Measurements from ENCODE around the gene PPP2R2B.

Gene PPP2R2B

GRCh38 chr5:146796144-146796543 is 82.4 kb downstream of the PPP2R2B start:
- TF ChIP-seq, protein P1, sequence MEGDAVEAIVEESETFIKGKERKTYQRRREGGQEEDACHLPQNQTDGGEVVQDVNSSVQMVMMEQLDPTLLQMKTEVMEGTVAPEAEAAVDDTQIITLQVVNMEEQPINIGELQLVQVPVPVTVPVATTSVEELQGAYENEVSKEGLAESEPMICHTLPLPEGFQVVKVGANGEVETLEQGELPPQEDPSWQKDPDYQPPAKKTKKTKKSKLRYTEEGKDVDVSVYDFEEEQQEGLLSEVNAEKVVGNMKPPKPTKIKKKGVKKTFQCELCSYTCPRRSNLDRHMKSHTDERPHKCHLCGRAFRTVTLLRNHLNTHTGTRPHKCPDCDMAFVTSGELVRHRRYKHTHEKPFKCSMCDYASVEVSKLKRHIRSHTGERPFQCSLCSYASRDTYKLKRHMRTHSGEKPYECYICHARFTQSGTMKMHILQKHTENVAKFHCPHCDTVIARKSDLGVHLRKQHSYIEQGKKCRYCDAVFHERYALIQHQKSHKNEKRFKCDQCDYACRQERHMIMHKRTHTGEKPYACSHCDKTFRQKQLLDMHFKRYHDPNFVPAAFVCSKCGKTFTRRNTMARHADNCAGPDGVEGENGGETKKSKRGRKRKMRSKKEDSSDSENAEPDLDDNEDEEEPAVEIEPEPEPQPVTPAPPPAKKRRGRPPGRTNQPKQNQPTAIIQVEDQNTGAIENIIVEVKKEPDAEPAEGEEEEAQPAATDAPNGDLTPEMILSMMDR (conservative IDR thresholded peaks at IDR 0.05): no peak
- H3K27ac ChIP-seq: no peak overlapping the region

DNA sequence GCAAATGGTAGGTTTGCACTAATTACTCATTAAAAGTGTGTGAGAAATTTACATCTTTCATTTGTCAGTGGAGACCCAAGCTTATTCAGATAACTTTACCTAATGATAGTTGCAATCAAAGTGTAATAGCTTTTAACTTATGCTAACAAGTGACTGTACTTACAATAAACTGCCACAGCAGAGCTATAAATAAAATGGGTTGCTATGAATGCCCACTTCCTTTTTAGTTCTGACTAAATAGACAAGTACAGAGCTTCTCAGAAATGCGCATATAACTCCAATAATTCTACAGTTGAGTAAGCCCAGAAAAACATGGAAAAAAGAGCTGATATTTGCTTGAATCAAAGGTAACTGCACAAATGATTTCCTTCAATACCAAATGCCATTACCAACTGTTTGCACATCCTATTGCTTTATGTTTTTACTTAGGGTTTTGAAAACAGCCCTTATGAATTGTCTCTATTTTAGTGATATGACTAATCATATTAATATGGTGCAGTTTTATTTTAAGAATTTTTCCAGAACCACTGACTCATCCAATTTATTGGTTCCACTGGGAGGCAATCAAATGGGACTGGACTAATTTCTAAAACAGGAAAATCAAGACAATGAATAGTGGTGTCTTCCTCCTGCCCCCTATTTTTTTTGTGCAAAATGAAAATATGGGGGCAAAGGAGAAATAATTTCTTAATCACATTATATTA is 84.1 kb downstream of the PPP2R2B start:
- TF ChIP-seq, protein P1 (conservative IDR thresholded peaks at IDR 0.05): no peak
- no peak overlapping the region for H3K27ac ChIP-seq

- TF ChIP-seq, protein P1 (conservative IDR thresholded peaks at IDR 0.05): no peak
- H3K27ac ChIP-seq: no peak overlapping the region
Measured at GRCh38 chr5:146793709-146794108, 84.8 kb downstream of the PPP2R2B start.

DNA sequence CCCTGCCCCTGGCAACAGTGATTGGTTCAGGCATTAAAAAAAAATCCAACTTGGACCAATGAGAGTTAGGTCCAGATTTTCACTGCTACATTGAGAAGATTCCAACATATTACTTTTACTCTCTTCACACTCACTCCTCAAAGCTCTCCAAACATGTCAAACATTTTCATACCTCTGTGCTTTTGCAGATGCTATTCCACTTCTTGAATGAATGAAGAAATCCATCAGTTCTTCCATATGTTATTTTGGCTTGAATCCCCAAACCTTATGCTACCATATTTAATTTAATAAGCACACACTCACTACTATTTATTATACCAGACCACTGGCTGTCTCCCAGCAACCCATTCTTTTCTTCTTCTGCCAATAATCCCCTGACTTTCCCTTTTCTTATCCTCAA is 87.1 kb downstream of the PPP2R2B start:
- TF ChIP-seq, protein P1 (conservative IDR thresholded peaks at IDR 0.05): no peak

GRCh38 chr5:146789712-146790653 is 88.6 kb downstream of the PPP2R2B start:
- H3K27ac ChIP-seq: no peak overlapping the region
- TF ChIP-seq, protein P1 (conservative IDR thresholded peaks at IDR 0.05): no peak

More for the DNA sequence above, 87.1 kb downstream of the PPP2R2B start:
- H3K27ac ChIP-seq: no peak overlapping the region

DNA sequence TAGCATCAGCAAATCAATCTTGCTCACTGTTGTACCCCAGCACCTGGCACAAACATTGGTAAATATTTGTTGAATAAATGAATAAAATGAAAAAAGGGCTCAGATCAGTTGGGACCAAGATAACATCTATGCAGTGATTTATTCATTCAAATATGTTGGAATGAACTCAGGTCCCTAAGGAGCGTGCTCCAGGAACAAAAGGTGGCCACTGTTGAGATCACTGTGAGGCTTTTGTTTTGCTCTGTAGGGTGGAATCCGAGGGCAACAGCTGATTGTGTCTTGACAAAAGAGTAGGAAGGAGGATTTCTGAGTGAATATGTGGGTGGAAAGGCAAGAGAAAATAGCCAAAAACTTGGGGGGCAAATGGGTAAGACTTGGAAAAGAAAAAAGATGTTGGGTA is 89.7 kb downstream of the PPP2R2B start:
- no peak overlapping the region for H3K27ac ChIP-seq

GRCh38 chr5:146785065-146785464 is 93.5 kb downstream of the PPP2R2B start:
- no peak overlapping the region for H3K27ac ChIP-seq
- TF ChIP-seq, protein P1 (conservative IDR thresholded peaks at IDR 0.05): no peak

More for the DNA sequence above, 89.7 kb downstream of the PPP2R2B start:
- TF ChIP-seq, protein P1 (conservative IDR thresholded peaks at IDR 0.05): no peak

All from VCaP (cell line).